ENCODE measurements around the gene PCDH15. TPM values are rescaled to one million over a fixed set of nuclear protein-coding genes. Genes with fewer than 3 reads are reported as not detected.
A peak's percentile ranks its signal among the peaks of the same experiment; 100 is the strongest.

The PCDH15 gene
- total RNA-seq, 1 donor from 2014 or later, result 0.64 TPM

DNA sequence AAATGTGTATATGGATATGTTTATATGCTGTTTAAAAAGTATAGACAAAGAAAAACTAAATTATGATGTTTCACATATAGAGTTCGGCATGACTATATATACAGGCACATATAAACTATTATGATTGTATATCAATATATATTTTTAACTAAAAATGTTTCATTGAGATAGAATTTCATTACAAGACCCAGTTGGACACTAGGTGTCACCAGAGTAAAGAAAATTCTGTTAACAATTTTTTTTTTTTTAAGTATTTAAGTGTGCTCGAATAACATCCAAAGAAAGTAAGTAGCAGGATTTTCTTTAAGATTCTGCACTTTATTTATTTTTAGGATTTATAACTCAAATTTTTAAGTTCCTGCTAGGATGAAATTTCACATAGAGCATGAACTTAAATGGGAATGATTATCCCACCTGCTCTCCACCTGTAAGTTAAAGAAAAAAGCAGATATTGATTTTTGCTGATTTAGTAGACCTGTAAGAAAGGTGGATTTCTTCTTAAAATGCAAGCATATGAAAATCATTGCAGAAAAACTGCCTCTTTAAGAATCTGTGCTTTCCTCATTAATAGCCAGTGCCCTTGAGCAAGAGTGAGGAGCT lies 961.5 kb downstream of the PCDH15 start:
- H3K4me1 Mint-ChIP-seq (ENCODE audit: low read depth, unreplicated experiment), result peaks cover 15% of the 10 kb centered on the region

DNA sequence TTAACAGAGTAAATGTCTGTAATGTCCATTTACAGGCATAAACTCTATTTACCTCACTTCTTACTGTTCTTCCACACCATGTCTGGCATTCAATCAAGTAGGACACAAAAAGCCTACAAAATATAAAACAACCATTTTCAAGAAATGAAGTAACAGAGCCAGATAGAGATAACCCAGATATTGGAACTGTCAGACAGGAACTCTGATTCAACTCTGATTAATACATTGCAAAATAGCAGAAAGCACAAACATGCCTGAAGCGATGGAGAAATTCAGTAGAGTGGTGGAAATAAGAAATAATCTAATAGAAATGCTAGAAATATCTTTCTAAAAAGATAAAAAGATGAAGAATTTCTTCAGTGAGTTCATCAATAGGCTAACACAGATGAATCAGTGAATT lies 964.4 kb downstream of the PCDH15 start:
- no peaks in the 10 kb centered on the region for H3K9me3 Mint-ChIP-seq (ENCODE audit: unreplicated experiment)
- H3K27me3 Mint-ChIP-seq (ENCODE audit: unreplicated experiment), result no peaks in the 10 kb centered on the region
- no peaks in the 10 kb centered on the region for H3K36me3 Mint-ChIP-seq (ENCODE audit: unreplicated experiment)
- TF ChIP-seq, protein P1, sequence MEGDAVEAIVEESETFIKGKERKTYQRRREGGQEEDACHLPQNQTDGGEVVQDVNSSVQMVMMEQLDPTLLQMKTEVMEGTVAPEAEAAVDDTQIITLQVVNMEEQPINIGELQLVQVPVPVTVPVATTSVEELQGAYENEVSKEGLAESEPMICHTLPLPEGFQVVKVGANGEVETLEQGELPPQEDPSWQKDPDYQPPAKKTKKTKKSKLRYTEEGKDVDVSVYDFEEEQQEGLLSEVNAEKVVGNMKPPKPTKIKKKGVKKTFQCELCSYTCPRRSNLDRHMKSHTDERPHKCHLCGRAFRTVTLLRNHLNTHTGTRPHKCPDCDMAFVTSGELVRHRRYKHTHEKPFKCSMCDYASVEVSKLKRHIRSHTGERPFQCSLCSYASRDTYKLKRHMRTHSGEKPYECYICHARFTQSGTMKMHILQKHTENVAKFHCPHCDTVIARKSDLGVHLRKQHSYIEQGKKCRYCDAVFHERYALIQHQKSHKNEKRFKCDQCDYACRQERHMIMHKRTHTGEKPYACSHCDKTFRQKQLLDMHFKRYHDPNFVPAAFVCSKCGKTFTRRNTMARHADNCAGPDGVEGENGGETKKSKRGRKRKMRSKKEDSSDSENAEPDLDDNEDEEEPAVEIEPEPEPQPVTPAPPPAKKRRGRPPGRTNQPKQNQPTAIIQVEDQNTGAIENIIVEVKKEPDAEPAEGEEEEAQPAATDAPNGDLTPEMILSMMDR (IDR thresholded peaks at IDR 0.05; ENCODE audit: partially characterized antibody, unreplicated experiment), result no peak
- no peak for DNase-seq
- peaks cover 4% of the 10 kb centered on the region for H3K4me1 Mint-ChIP-seq (ENCODE audit: low read depth, unreplicated experiment)
- no peak overlapping the region for H3K27ac Mint-ChIP-seq (ENCODE audit: unreplicated experiment)
- no peak overlapping the region for H3K4me3 Mint-ChIP-seq (ENCODE audit: unreplicated experiment)

More for the DNA sequence above, 961.5 kb downstream of the PCDH15 start:
- no peaks in the 10 kb centered on the region for H3K36me3 Mint-ChIP-seq (ENCODE audit: unreplicated experiment)
- H3K9me3 Mint-ChIP-seq (ENCODE audit: unreplicated experiment), result no peaks in the 10 kb centered on the region
- no peak for DNase-seq
- H3K4me3 Mint-ChIP-seq (ENCODE audit: unreplicated experiment), result no peak overlapping the region
- TF ChIP-seq, protein P1 (IDR thresholded peaks at IDR 0.05; ENCODE audit: partially characterized antibody, unreplicated experiment), result peak; percentile 57
- no peak overlapping the region for H3K27ac Mint-ChIP-seq (ENCODE audit: unreplicated experiment)
- no peaks in the 10 kb centered on the region for H3K27me3 Mint-ChIP-seq (ENCODE audit: unreplicated experiment)

DNA sequence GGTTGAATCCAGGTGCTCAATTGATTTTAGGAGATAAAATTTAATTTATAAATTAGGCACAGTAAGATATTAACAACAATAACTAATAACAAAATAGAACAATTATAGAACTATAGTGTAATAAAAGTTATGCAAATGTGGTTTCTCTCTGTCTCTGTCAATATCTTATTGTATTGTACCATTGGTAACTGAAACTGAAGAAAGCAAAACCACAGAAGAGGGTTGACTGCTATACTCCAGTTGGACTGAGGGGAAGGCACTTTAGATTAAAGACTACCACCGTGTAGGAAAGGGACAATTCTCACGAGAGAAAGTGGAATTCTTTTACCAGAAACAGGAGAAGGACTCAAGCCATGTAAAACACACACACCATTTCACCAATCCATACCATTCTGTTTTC lies 967.1 kb downstream of the PCDH15 start:
- Mint-ChIP-seq H3K27ac (ENCODE audit: unreplicated experiment) (no peak overlapping the region), H3K9me3 (ENCODE audit: unreplicated experiment) (no peaks in the 10 kb centered on the region), H3K36me3 (ENCODE audit: unreplicated experiment) (no peaks in the 10 kb centered on the region), H3K4me1 (ENCODE audit: low read depth, unreplicated experiment) (no peaks in the 10 kb centered on the region), H3K4me3 (ENCODE audit: unreplicated experiment) (no peak overlapping the region), H3K27me3 (ENCODE audit: unreplicated experiment) (no peaks in the 10 kb centered on the region)
- TF ChIP-seq, protein P1 (IDR thresholded peaks at IDR 0.05; ENCODE audit: partially characterized antibody, unreplicated experiment), result no peak
- no peak for DNase-seq

DNA sequence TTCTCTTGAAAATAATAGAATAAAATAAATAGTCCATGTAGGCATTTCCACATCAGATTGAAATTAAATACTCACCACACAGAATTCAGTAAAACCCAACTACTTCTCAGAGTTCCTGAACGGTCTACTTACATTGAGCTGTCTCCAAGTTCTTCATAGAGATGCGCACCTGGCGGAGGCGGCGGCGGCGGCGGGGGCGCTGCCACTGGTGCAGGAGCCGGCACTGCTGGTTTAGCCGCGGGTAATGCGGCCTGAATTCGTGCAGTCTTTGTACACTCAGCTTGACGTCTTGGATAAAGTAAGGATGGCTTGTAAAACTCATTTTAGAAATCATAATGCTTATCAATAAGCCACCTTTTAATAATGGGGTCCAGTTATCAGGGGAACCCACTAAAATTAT lies 973.8 kb downstream of the PCDH15 start:
- no peaks in the 10 kb centered on the region for H3K27me3 Mint-ChIP-seq (ENCODE audit: unreplicated experiment)
- no peak overlapping the region for H3K4me3 Mint-ChIP-seq (ENCODE audit: unreplicated experiment)
- H3K9me3 Mint-ChIP-seq (ENCODE audit: unreplicated experiment), result no peaks in the 10 kb centered on the region
- peaks cover 1% of the 10 kb centered on the region for H3K4me1 Mint-ChIP-seq (ENCODE audit: low read depth, unreplicated experiment)
- TF ChIP-seq, protein P1 (IDR thresholded peaks at IDR 0.05; ENCODE audit: partially characterized antibody, unreplicated experiment), result no peak
- DNase-seq, result no peak
- H3K36me3 Mint-ChIP-seq (ENCODE audit: unreplicated experiment), result no peaks in the 10 kb centered on the region
- H3K27ac Mint-ChIP-seq (ENCODE audit: unreplicated experiment), result no peak overlapping the region

DNA sequence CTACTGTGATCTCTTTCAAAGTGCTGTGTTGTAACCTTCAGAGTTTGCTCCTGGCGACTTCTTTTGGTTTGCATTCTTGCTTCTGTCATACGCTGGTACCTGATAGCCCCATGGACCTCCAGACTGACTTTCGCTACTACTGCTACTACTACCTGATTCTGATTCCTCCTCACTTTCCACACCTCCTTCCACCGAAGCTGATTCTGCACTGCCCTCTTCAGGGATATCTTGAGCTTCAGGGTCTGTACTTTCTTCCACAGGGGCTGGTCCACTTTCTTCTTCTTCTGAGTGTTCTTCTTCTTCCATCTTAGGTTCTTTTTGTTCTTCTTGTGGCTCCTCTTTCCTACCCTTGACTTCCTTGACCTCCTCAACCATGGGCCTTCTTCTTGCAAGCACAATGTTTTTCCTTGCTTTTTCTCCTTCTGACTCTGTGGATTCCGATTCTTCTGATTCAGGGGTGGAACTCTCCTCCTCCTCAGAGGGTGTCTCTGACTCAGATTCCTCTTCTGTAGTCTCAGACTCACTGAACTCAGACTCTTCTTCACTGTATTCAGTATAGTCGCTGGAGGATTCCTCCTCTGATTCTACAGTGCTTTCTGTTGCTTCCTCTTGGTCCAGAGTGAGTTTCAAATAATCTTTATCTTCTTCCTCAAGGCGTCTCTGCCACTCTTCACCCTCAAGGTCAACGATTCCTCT lies 992.2 kb downstream of the PCDH15 start:
- H3K4me1 Mint-ChIP-seq (ENCODE audit: low read depth, unreplicated experiment), result no peaks in the 10 kb centered on the region
- no peaks in the 10 kb centered on the region for H3K36me3 Mint-ChIP-seq (ENCODE audit: unreplicated experiment)
- H3K27me3 Mint-ChIP-seq (ENCODE audit: unreplicated experiment), result no peaks in the 10 kb centered on the region
- H3K9me3 Mint-ChIP-seq (ENCODE audit: unreplicated experiment), result no peaks in the 10 kb centered on the region
- H3K27ac Mint-ChIP-seq (ENCODE audit: unreplicated experiment), result no peak overlapping the region
- TF ChIP-seq, protein P1 (IDR thresholded peaks at IDR 0.05; ENCODE audit: partially characterized antibody, unreplicated experiment), result no peak
- no peak for DNase-seq
- H3K4me3 Mint-ChIP-seq (ENCODE audit: unreplicated experiment), result no peak overlapping the region
